Osteoblast (primary cell): Measurements from ENCODE around the gene USP17L30. TPM values are rescaled to one million over a fixed set of nuclear protein-coding genes. Genes with fewer than 3 reads are reported as not detected.

Experiments used
- DNase-seq: peaks from one replicate; pipeline ENCODE4 v3.0.0; 2011; ENCODE audit warnings: low spot score, mixed read lengths; ENCODE audit not compliant: insufficient read length; ENCODE audit errors: missing footprints
- H2AFZ ChIP-seq: 2 replicates; pipeline ENCODE4 v1.6.0; 2011; ENCODE audit warnings: mild to moderate bottlenecking, low read length
- H3K27ac ChIP-seq: 2 replicates; pipeline ENCODE4 v1.5.1; 2011; ENCODE audit warnings: mild to moderate bottlenecking, low read depth, low read length, moderate library complexity
- H3K27me3 ChIP-seq: 2 replicates; pipeline ENCODE4 v1.6.0; 2012; ENCODE audit warnings: mild to moderate bottlenecking, control low read depth, inconsistent platforms, low read length, moderate library complexity; ENCODE audit not compliant: insufficient read depth
- H3K36me3 ChIP-seq: 2 replicates; pipeline ENCODE4 v1.5.1; 2011; ENCODE audit warnings: mild to moderate bottlenecking, low read length, control low read depth, moderate library complexity; ENCODE audit not compliant: insufficient read depth
- H3K4me1 ChIP-seq: 2 replicates; pipeline ENCODE4 v1.5.1; 2011; ENCODE audit warnings: mild to moderate bottlenecking, low read length, control low read depth, moderate library complexity; ENCODE audit not compliant: insufficient read depth
- H3K4me2 ChIP-seq: 2 replicates; pipeline ENCODE4 v1.6.0; 2011; ENCODE audit warnings: mild to moderate bottlenecking, low read length; ENCODE audit not compliant: insufficient read depth
- H3K4me3 ChIP-seq: fragments of 200-600 bp; sonication (generic); 3 replicates; pipeline ENCODE4 v1.5.1; 2012; ENCODE audit warnings: mild to moderate bottlenecking, low read length, inconsistent platforms; ENCODE audit not compliant: insufficient read depth
- H3K79me2 ChIP-seq: 2 replicates; pipeline ENCODE4 v1.6.0; 2012; ENCODE audit warnings: mild to moderate bottlenecking, low read length, control low read depth, inconsistent platforms; ENCODE audit not compliant: insufficient read depth
- H3K9me3 ChIP-seq: 2 replicates; pipeline ENCODE4 v1.5.1; 2011; ENCODE audit warnings: low read depth, low read length, control low read depth
- H4K20me1 ChIP-seq: 2 replicates; pipeline ENCODE4 v1.6.0; 2012; ENCODE audit warnings: mild to moderate bottlenecking, low read length, control low read depth; ENCODE audit not compliant: insufficient read depth
- CTCF ChIP-seq: IDR thresholded peaks from 2 replicates; pipeline ENCODE4 v1.5.1; 2011; ENCODE audit warnings: mild to moderate bottlenecking, low read depth, low read length, moderate library complexity; ENCODE audit errors: extremely low read depth
- small RNA-seq: library from RNA; depleted of rRNA; stranded (forward); fragments of <200 nt; gene quantifications from one replicate; pipeline ENCODE3, GENCODE V24; 2012
- total RNA-seq: library from RNA; depleted of rRNA; stranded (reverse); fragments of >200 nt; gene quantifications from 2 replicates; pipeline ENCODE4 v1.2.3, GENCODE V29; 2012

USP17L30 gene
- total RNA-seq, 1 donor: not detected

DNA sequence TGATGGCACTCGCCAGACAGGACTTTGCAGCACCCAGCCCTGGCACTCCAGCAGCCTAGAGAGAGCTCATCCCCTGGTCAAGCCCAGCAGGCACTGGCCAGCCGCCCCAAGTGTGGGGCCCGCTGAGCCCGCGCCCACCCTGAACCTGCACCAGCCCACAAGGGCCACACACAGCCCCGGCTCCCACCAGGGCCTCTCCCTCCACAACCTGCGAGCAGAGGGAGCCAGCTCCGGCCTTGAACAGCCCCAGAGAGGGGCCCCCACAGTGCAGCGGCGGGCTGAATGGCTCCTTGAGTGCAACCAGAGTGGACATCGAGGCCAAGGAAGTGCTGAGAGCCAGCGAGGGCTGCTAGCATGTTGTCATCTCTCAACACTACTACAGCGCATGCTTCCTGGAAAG, 46.9 kb downstream of the USP17L30 start:
- H3K27me3 ChIP-seq: no peaks in the 10 kb centered on the region
- no peaks in the 10 kb centered on the region for H3K4me1 ChIP-seq
- H3K36me3 ChIP-seq: no peaks in the 10 kb centered on the region
- H3K9me3 ChIP-seq: no peaks in the 10 kb centered on the region
- no peak for TF ChIP-seq CTCF
- DNase-seq: no peak
- H3K27ac ChIP-seq: no peak overlapping the region
- no peak overlapping the region for H3K4me3 ChIP-seq
- no peaks in the 10 kb centered on the region for H3K79me2 ChIP-seq
- H3K4me2 ChIP-seq: no peak overlapping the region
- no peak overlapping the region for H2AFZ ChIP-seq
- H4K20me1 ChIP-seq: no peaks in the 10 kb centered on the region

Small RNA genes lying within 50 kb of the gene (small RNA-seq; reads per million reads assigned to genes)
- gene RNA5SP153: not detected

Other genes with a start within 250 kb of the USP17L30 start
- not detected in 2 replicates for gene FAM90A26, start 192.7 kb upstream of the USP17L30 start, total RNA-seq
- not detected in 2 replicates for gene USP17L10, start 152.5 kb upstream of the USP17L30 start, total RNA-seq
- gene USP17L11, start 147.7 kb upstream of the USP17L30 start, total RNA-seq: not detected in 2 replicates
- gene USP17L12, start 143.0 kb upstream of the USP17L30 start, total RNA-seq: not detected in 2 replicates
- not detected in 2 replicates for gene USP17L13, start 138.2 kb upstream of the USP17L30 start, total RNA-seq
- gene USP17L15, start 128.7 kb upstream of the USP17L30 start, total RNA-seq: not detected in 2 replicates
- gene USP17L17, start 119.2 kb upstream of the USP17L30 start, total RNA-seq: not detected in 2 replicates
- not detected in 2 replicates for gene USP17L18, start 114.5 kb upstream of the USP17L30 start, total RNA-seq
- gene USP17L19, start 109.8 kb upstream of the USP17L30 start, total RNA-seq: not detected in 2 replicates
- gene USP17L20, start 105.0 kb upstream of the USP17L30 start, total RNA-seq: not detected in 2 replicates
- not detected in 2 replicates for gene USP17L21, start 100.3 kb upstream of the USP17L30 start, total RNA-seq
- not detected in 2 replicates for gene USP17L22, start 95.5 kb upstream of the USP17L30 start, total RNA-seq
- not detected in 2 replicates for gene USP17L24, start 38.0 kb upstream of the USP17L30 start, total RNA-seq
- gene USP17L25, start 33.2 kb upstream of the USP17L30 start, total RNA-seq: not detected in 2 replicates
- not detected in 2 replicates for gene USP17L26, start 28.5 kb upstream of the USP17L30 start, total RNA-seq
- not detected in 2 replicates for gene USP17L5, start 23.7 kb upstream of the USP17L30 start, total RNA-seq
- not detected in 2 replicates for gene USP17L27, start 19.0 kb upstream of the USP17L30 start, total RNA-seq
- gene USP17L28, start 14.2 kb upstream of the USP17L30 start, total RNA-seq: not detected in 2 replicates
- gene USP17L29, start 9.5 kb upstream of the USP17L30 start, total RNA-seq: not detected in 2 replicates
- not detected in 2 replicates for gene DEFB131A, start 81.3 kb downstream of the USP17L30 start, total RNA-seq